GM13976 (cell line): ENCODE data around the gene JARID2.

Experiments used
- DNase-seq: peaks from one replicate; pipeline ENCODE4 v3.0.0; 2012; ENCODE audit warnings: low spot score
- in situ Hi-C: fragments of 300-500 bp; cut with MboI; formaldehyde crosslinking; loops from one replicate; pipeline ENCODE4 v1.12.0; 2022; ENCODE audit warnings: low sequenced_read_pairs, mixed read lengths, inconsistent platforms; ENCODE audit not compliant: unreplicated experiment
- TF ChIP-seq, protein P1 (sequence below): IDR thresholded peaks from 2 replicates; pipeline ENCODE4 v1.5.1; 2012; ENCODE audit warnings: borderline replicate concordance, mild to moderate bottlenecking; ENCODE audit not compliant: insufficient read depth; ENCODE audit errors: extremely low read depth, missing control alignments, control extremely low read depth

JARID2 gene

DNA sequence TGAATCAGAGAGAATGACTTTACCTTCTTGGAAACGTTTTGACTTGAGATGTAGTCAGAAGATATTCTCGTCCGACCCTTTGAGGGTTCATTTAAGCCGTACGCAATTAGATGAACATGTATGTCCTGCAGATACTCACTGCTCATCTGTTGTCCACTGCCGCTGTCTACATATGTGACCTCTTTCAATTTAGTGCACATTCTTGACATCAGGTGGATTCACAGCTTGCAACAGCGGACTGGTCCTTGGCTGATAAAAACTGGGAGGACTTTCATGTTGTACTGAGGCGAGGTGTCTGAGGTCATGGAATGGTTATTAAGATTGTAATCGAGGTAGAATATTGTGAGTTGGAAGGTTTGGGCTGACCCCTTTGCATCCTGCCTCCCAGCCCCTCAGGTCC lies 194.2 kb downstream of the JARID2 start:
- DNase-seq = no peak
- TF ChIP-seq, protein P1, sequence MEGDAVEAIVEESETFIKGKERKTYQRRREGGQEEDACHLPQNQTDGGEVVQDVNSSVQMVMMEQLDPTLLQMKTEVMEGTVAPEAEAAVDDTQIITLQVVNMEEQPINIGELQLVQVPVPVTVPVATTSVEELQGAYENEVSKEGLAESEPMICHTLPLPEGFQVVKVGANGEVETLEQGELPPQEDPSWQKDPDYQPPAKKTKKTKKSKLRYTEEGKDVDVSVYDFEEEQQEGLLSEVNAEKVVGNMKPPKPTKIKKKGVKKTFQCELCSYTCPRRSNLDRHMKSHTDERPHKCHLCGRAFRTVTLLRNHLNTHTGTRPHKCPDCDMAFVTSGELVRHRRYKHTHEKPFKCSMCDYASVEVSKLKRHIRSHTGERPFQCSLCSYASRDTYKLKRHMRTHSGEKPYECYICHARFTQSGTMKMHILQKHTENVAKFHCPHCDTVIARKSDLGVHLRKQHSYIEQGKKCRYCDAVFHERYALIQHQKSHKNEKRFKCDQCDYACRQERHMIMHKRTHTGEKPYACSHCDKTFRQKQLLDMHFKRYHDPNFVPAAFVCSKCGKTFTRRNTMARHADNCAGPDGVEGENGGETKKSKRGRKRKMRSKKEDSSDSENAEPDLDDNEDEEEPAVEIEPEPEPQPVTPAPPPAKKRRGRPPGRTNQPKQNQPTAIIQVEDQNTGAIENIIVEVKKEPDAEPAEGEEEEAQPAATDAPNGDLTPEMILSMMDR = no peak
- in situ Hi-C loops = no loop called here

DNA sequence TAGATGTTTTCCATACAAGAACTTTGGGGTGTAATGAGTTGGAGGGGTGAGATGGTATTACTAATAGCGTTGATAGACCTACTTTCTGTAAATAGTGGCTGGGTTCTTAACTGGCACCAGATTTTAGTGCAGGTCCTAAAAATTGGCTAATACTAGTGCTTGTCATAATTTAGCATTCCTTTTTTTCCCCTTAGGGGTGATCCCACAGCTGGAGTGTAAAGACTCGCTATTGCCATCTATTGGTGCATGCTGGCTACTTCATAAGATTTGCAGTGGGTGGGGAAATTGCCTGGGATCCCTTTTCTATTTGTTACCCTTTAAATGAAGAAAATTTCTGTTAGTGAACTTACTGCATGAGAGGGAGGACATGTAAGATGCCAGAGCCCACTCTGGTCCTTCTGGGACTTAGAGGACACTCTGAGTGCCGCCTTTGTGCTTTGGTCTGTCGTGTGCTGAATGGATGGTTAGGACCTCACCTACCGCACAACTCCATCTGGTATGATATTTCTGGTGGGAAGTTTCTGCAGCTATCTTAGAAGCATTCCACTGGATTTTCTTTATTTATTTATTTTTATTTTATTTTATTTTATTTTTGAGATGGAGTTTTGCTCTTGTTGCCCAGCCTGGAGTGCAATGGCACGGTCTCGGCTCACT lies 195.5 kb downstream of the JARID2 start:
- in situ Hi-C loops = no loop called here
- TF ChIP-seq, protein P1 = peak; percentile 60
- peak; percentile 51 for DNase-seq

DNA sequence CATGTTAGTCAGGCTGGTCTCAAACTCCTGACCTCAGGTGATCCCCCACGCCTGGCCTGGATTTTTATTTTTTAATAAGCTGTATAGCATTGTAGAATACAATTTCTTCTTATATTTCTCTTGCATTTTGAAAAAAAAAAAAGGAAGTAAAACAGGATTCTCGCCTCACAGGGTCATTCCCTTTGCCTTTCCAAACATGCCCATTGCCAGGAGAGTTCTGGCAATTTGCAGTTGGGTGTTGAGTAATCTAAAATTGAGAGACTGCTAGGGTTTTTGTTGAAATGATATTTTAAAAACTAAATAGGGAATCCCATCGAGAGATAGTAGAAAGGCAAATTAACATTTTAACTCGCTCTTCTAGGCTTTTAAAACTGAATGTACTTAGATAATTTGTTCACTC lies 196.1 kb downstream of the JARID2 start:
- TF ChIP-seq, protein P1 = no peak
- in situ Hi-C loops = no loop called here
- DNase-seq = no peak

DNA sequence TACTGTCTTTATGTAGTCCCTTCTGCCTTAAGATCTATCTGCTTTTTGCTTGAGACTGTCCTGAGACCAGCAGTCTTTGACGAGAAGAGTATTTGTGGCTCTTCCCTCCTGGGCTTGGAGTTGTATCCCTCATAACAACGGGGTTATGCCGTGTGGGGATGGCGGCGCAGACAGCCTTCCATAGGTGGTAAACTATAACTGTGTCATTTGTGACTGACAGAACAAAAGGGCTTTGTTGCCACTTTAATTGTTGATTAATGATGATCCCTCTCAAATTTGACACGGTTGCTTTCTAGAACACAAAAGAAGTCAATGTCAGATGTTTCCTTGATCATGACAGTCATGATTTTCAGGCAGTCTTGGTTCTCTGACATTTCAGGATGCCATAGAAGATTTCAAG lies 196.6 kb downstream of the JARID2 start:
- TF ChIP-seq, protein P1 = no peak
- in situ Hi-C loops = no loop called here

DNA sequence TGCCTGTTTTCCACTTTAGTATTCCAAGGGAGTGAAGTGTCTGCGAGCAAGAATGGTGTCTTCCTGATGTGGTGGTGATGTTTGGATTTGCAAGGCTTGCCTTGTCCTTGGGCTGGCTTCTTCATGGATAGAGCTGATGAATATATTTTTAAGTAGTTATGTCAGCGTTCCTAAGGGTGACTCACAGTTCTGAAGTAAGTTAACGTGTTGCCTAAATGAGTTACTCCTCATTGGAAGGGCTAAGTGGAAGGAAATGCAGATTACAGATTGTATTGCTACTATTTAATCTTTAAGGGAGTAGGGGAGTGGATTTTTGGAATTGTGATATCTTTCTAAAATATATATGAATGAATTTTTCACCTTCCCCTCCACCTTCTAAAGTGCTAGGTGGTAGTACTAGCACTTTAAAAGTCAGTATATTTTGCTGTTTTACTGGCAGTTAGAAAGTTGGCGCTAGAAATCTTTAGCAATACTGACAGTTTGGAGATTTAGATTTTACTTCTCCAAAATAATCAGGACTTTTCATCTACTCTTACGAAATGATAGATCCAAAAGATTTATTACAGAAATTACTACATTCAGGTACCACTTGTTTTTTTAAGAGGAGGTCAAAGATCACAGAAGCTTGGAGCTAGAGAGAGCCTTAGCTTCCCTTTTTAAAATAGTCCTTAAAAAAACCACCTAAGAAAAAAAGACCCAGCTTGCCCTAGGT lies 197.4 kb downstream of the JARID2 start:
- in situ Hi-C loops = no loop called here
- TF ChIP-seq, protein P1 = no peak
- no peak for DNase-seq

More for the DNA sequence above, 196.6 kb downstream of the JARID2 start:
- DNase-seq = no peak

DNA sequence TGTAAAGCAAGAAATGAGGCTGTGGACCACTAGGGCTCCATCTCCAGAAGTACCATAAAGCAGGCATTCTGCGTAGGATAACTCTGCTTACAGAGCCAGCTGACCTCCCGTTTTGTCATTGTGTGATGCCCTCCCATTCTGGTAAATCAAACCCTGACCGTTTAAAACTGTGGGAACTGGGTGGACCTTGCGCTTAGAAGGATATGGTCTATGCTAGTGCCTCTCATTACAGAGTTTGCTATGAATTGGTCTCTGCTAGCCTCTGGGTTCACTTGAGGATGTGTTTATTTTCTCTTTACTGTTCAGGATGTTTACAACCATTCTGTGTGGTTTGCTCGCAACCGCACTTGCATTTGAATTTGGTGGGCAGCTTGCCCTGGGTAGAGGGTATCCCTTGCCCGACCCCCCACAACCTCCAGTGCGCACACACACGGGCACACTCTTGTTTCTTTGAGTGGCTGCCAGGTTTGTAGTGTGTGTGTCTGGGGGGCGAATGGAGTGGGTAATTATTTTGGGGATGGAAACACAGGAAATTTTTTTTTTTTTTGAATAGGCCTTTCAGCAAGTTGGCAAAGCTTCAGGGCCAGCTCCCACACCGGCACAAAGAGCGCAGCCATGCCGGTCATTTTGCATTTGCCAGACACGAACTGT lies 198.3 kb downstream of the JARID2 start:
- in situ Hi-C loops = no loop called here
- TF ChIP-seq, protein P1 = no peak
- no peak for DNase-seq
